KMS-11 (cell line): ENCODE data around the gene ENG.
"Not testable (repeated sequence)": the region's sequence is repeated elsewhere in the genome, so short reads cannot be mapped to it uniquely, and the experiment has no call there.

Source experiments
- H2AFZ ChIP-seq: fragments of 200-600 bp; sonication (generic); 2 replicates; pipeline ENCODE4 v1.6.1; 2016; ENCODE audit warnings: antibody characterized with exemption, mixed run types, low read depth
- H3K27ac ChIP-seq: fragments of 200-600 bp; sonication (generic); 2 replicates; pipeline ENCODE4 v1.6.1; 2016; ENCODE audit warnings: mild to moderate bottlenecking, mixed run types
- H3K27me3 ChIP-seq: fragments of 200-600 bp; sonication (generic); 2 replicates; pipeline ENCODE4 v1.6.1; 2017; ENCODE audit warnings: mild to moderate bottlenecking, low read depth, mixed run types, moderate library complexity; ENCODE audit not compliant: insufficient read depth
- H3K36me3 ChIP-seq: fragments of 200-600 bp; sonication (generic); 2 replicates; pipeline ENCODE4 v1.6.1; 2017; ENCODE audit warnings: mild to moderate bottlenecking, mixed run types; ENCODE audit not compliant: insufficient read depth
- H3K4me1 ChIP-seq: fragments of 200-600 bp; sonication (generic); 2 replicates; pipeline ENCODE4 v1.6.1; 2016; ENCODE audit warnings: mild to moderate bottlenecking, low read depth, mixed run types; ENCODE audit not compliant: poor library complexity, severe bottlenecking
- H3K4me2 ChIP-seq: fragments of 200-600 bp; sonication (generic); 2 replicates; pipeline ENCODE4 v1.7.0; 2016; ENCODE audit warnings: mild to moderate bottlenecking, mixed run types
- H3K4me3 ChIP-seq: fragments of 200-600 bp; sonication (generic); IDR thresholded peaks from 2 replicates; pipeline ENCODE4 v1.6.1; 2017; ENCODE audit warnings: low read depth, low read length, mixed read lengths; ENCODE audit not compliant: insufficient read depth
- H3K79me2 ChIP-seq: fragments of 200-600 bp; sonication (generic); 2 replicates; pipeline ENCODE4 v1.6.1; 2016; ENCODE audit warnings: low read depth, mixed run types; ENCODE audit not compliant: insufficient read depth
- H3K9ac ChIP-seq: fragments of 200-600 bp; sonication (generic); 2 replicates; pipeline ENCODE4 v1.6.1; 2016; ENCODE audit warnings: mild to moderate bottlenecking, mixed run types
- H4K20me1 ChIP-seq: fragments of 200-600 bp; sonication (generic); 2 replicates; pipeline ENCODE4 v1.6.1; 2016; ENCODE audit warnings: mild to moderate bottlenecking, mixed run types; ENCODE audit not compliant: insufficient read depth
- TF ChIP-seq, protein P1 (sequence below): fragments of 200-600 bp; sonication (generic); conservative IDR thresholded peaks from 2 replicates; pipeline ENCODE4 v1.6.1; 2017; ENCODE audit warnings: low read depth, mild to moderate bottlenecking, antibody characterized with exemption, low read length, moderate library complexity, mixed read lengths

ENG gene

DNA sequence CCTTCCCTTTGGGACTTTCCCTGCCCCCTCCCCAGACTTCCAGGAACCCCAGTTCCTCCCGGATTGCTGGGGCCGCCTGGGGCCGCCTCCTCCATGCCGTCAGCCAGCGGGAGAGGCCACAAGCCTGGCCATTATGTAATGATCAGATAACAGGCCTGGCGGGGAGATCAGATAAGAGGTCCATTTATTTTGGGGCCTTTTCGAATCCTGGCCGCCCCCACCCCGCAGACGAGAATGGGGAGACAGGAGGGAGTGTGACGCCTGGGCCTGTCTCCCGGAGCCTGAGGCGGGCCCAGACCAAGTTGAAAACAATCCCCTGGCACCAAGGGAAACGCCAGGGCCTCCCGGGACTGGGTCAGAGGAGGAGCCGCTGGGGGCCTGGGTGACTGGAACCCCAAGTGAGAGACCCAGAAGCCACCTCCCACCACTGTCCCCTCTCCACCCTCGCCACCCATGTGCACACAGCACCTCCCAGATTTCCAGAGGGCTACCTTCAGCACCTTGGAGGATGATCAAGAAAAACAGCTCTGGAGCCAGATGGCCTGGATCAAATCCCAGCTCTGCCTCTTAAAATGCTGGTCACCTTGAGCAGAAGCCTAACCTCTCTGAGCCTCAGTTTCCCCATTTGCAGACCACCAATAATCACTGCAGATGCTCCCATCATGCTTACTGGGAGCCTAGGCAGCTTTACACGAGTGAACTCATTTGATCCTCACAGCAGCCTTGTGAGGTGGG is 7.8 kb downstream of the ENG start:
- TF ChIP-seq, protein P1, sequence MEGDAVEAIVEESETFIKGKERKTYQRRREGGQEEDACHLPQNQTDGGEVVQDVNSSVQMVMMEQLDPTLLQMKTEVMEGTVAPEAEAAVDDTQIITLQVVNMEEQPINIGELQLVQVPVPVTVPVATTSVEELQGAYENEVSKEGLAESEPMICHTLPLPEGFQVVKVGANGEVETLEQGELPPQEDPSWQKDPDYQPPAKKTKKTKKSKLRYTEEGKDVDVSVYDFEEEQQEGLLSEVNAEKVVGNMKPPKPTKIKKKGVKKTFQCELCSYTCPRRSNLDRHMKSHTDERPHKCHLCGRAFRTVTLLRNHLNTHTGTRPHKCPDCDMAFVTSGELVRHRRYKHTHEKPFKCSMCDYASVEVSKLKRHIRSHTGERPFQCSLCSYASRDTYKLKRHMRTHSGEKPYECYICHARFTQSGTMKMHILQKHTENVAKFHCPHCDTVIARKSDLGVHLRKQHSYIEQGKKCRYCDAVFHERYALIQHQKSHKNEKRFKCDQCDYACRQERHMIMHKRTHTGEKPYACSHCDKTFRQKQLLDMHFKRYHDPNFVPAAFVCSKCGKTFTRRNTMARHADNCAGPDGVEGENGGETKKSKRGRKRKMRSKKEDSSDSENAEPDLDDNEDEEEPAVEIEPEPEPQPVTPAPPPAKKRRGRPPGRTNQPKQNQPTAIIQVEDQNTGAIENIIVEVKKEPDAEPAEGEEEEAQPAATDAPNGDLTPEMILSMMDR: no peak
- no peaks in the 10 kb centered on the region for H4K20me1 ChIP-seq
- H3K9ac ChIP-seq: no peak overlapping the region
- no peak overlapping the region for H3K4me2 ChIP-seq
- no peak overlapping the region for H3K4me3 ChIP-seq
- no peaks in the 10 kb centered on the region for H3K79me2 ChIP-seq
- H3K27me3 ChIP-seq: no peaks in the 10 kb centered on the region
- no peaks in the 10 kb centered on the region for H3K4me1 ChIP-seq
- H2AFZ ChIP-seq: no peak overlapping the region
- H3K27ac ChIP-seq: no peak overlapping the region
- H3K36me3 ChIP-seq: no peaks in the 10 kb centered on the region

- not testable (repeated sequence) for H3K27ac ChIP-seq, H2AFZ ChIP-seq, H3K36me3 ChIP-seq, H3K9ac ChIP-seq, H3K79me2 ChIP-seq, H3K4me3 ChIP-seq, H3K27me3 ChIP-seq, H3K4me1 ChIP-seq, H4K20me1 ChIP-seq, H3K4me2 ChIP-seq
Observed at GRCh38 chr9:127845619-127846018, 8.8 kb downstream of the ENG start.

DNA sequence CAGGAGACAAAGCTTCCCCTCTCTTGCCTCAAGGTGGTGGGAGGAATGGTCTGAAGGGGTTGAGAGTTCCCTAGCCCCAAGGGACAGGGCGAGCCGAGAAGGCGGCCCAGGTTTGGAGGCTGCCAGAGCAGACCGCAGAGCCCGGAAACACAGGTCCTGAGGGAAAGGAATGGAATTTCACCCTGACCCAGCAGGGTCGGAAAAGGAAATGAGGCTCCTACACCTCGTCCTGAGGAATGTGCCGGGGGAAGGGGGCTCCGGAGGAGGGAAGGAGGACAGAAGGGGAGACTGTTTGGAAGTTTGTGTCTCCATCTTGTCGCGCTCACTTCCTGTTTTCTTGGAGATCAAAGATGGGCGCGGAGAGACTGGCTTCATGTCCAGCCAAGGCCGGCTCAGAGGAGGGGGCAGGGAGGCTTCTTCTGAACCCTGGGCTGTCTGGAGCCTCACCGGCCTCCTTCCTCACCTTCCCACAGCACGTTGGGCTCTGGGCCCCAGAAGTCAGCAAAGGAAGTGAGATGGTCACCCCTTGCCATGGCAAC is 9.6 kb downstream of the ENG start:
- TF ChIP-seq, protein P1: no peak
- Histone ChIP-seq H3K9ac (no peak overlapping the region), H3K27ac (no peak overlapping the region), H3K4me3 (no peak overlapping the region), H3K4me1 (no peaks in the 10 kb centered on the region), H3K27me3 (no peaks in the 10 kb centered on the region), H4K20me1 (no peaks in the 10 kb centered on the region), H2AFZ (no peak overlapping the region), H3K4me2 (no peak overlapping the region), H3K36me3 (no peaks in the 10 kb centered on the region), H3K79me2 (no peaks in the 10 kb centered on the region)

DNA sequence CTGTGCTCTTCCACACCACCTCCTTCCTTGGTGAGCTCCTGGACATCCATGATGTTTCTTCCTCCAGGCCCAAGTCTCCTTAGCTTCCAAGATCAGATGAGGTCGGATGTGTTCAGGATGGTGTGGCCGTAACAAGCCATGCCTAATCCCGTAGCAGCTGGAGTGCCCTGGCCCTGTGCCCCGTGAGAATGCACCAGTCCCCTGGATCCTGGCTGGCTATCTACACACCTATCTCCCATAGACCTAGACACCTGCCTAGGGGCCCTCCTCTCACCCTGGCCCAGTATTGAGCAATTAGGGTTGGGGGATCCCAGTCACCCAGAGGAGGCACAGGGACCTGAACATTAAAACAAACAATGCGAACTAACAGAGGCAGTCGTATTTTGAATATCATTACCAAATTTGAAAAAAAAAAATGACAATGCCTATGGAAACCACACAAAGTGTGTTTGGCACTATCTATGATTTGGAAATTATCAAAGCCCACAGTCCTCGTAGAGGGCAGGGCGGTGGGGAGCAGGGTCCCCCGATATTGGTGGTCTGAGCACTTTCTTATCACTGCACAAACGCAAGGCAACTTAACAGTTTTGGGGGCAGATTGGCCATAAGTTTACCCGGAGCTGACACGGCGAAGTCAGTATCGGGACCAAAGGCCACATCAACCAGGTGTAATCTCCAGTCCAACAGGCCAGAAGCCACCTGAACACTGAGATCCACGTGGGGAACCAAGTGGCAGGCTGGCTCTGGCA is 13.2 kb downstream of the ENG start:
- Histone ChIP-seq H3K9ac (no peak overlapping the region), H3K4me1 (no peaks in the 10 kb centered on the region)
- TF ChIP-seq, protein P1: no peak

More for the DNA sequence above, 13.2 kb downstream of the ENG start:
- Histone ChIP-seq H3K79me2 (no peaks in the 10 kb centered on the region), H3K4me2 (no peak overlapping the region), H3K27ac (no peak overlapping the region), H2AFZ (no peak overlapping the region), H3K4me3 (no peak overlapping the region), H3K36me3 (no peaks in the 10 kb centered on the region), H3K27me3 (0 out of 2 replicates have a peak, but pooled peaks cover 3% of the 10 kb centered on the region), H4K20me1 (no peaks in the 10 kb centered on the region)
